Measurements from ENCODE around the gene PCBP4.

The PCBP4 gene

GRCh38 chr3:51967384-51968169 is at the start of gene PCBP4:
PCBP4 (minus strand) TSS chr3:51967454; CDS start chr3:51961240, 6,214 bp downstream.
- peak; percentile 73 for ATAC-seq

GRCh38 chr3:52015438-52016228 is 48.4 kb upstream of the PCBP4 start:
- ATAC-seq: no peak
- no peak for TF ChIP-seq ISL1 (CRISPR knock-in tag; IDR thresholded peaks at IDR 0.05)
- no peak for TF ChIP-seq TCF4 (CRISPR knock-in tag; IDR thresholded peaks at IDR 0.05; ENCODE audit: borderline replicate concordance)
- no peak for TF ChIP-seq ZFP3 (CRISPR knock-in tag; IDR thresholded peaks at IDR 0.05)
- no peak for TF ChIP-seq RARB (CRISPR knock-in tag; IDR thresholded peaks at IDR 0.05)
- no peak for TF ChIP-seq TSHZ2 (CRISPR knock-in tag; IDR thresholded peaks at IDR 0.05)
- no peak for TF ChIP-seq CREB5 (CRISPR knock-in tag; IDR thresholded peaks at IDR 0.05; ENCODE audit: low read depth)
- TF ChIP-seq CSRNP3 (CRISPR knock-in tag; IDR thresholded peaks at IDR 0.05): no peak
- no peak for TF ChIP-seq POU6F1 (CRISPR knock-in tag; IDR thresholded peaks at IDR 0.05; ENCODE audit: borderline replicate concordance, low read depth)
- TF ChIP-seq BACH2 (CRISPR knock-in tag; IDR thresholded peaks at IDR 0.05; ENCODE audit: borderline replicate concordance): no peak
- no peak for TF ChIP-seq OSR1 (CRISPR knock-in tag; IDR thresholded peaks at IDR 0.05)
- no peak for TF ChIP-seq TOX (CRISPR knock-in tag; IDR thresholded peaks at IDR 0.05; ENCODE audit: borderline replicate concordance)
- no peak for TF ChIP-seq ZNF70 (CRISPR knock-in tag; IDR thresholded peaks at IDR 0.05)
- TF ChIP-seq ZNF565 (CRISPR knock-in tag; conservative IDR thresholded peaks at IDR 0.05; ENCODE audit: low read depth): no peak
- TF ChIP-seq PPARA (CRISPR knock-in tag; IDR thresholded peaks at IDR 0.05; ENCODE audit: borderline replicate concordance): no peak
- TF ChIP-seq SNAI2 (CRISPR knock-in tag; IDR thresholded peaks at IDR 0.05): no peak
- TF ChIP-seq ZFP30 (CRISPR knock-in tag; IDR thresholded peaks at IDR 0.05): no peak
- no peak for TF ChIP-seq CSDC2 (CRISPR knock-in tag; IDR thresholded peaks at IDR 0.05)

More at GRCh38 chr3:51967384-51968169, at the start of gene PCBP4:
- no peak for TF ChIP-seq GLIS3 (CRISPR knock-in tag; IDR thresholded peaks at IDR 0.05)
- no peak for TF ChIP-seq RARB (CRISPR knock-in tag; IDR thresholded peaks at IDR 0.05)
- no peak for TF ChIP-seq ZNF565 (CRISPR knock-in tag; conservative IDR thresholded peaks at IDR 0.05; ENCODE audit: low read depth)
- TF ChIP-seq TCF4 (CRISPR knock-in tag; IDR thresholded peaks at IDR 0.05; ENCODE audit: borderline replicate concordance): no peak
- no peak for TF ChIP-seq ZNF70 (CRISPR knock-in tag; IDR thresholded peaks at IDR 0.05)
- TF ChIP-seq OSR1 (CRISPR knock-in tag; IDR thresholded peaks at IDR 0.05): no peak
- no peak for TF ChIP-seq BACH2 (CRISPR knock-in tag; IDR thresholded peaks at IDR 0.05; ENCODE audit: borderline replicate concordance)
- no peak for TF ChIP-seq ZFP30 (CRISPR knock-in tag; IDR thresholded peaks at IDR 0.05)
- no peak for TF ChIP-seq SNAI2 (CRISPR knock-in tag; IDR thresholded peaks at IDR 0.05)
- no peak for TF ChIP-seq ZC3H10 (CRISPR knock-in tag; IDR thresholded peaks at IDR 0.05)
- TF ChIP-seq CREB5 (CRISPR knock-in tag; IDR thresholded peaks at IDR 0.05; ENCODE audit: low read depth): no peak
- TF ChIP-seq ARNTL (CRISPR knock-in tag; IDR thresholded peaks at IDR 0.05; ENCODE audit: borderline replicate concordance, low read depth): no peak
- TF ChIP-seq CSDC2 (CRISPR knock-in tag; IDR thresholded peaks at IDR 0.05): no peak
- no peak for TF ChIP-seq ZNF8 (CRISPR knock-in tag; IDR thresholded peaks at IDR 0.05)
- no peak for TF ChIP-seq ISL1 (CRISPR knock-in tag; IDR thresholded peaks at IDR 0.05)
- no peak for TF ChIP-seq TOX (CRISPR knock-in tag; IDR thresholded peaks at IDR 0.05; ENCODE audit: borderline replicate concordance)
- TF ChIP-seq PATZ1 (CRISPR knock-in tag; IDR thresholded peaks at IDR 0.05; ENCODE audit: borderline replicate concordance): no peak

Measured in SK-N-SH treated with all-trans-retinoic acid at 6 μM for 48 hours (cell line).